Vagina (tissue), 2 donors: ENCODE results near the gene CD320. TPM values are rescaled to one million over a fixed set of nuclear protein-coding genes. Genes with fewer than 3 reads are reported as not detected.

Experiments used
- DNase-seq, 2 donors: peaks; one replicate each; pipeline ENCODE4 v3.0.0-alpha.2; 2017; ENCODE audit errors: extremely low spot score in 2 of 2
- H3K27ac ChIP-seq: fragments of 200-600 bp; sonication (generic); one replicate; pipeline ENCODE4 v1.5.1; 2019
- H3K27me3 ChIP-seq: fragments of 200-600 bp; sonication (generic); one replicate; pipeline ENCODE4 v1.5.1; 2019
- H3K36me3 ChIP-seq, 2 donors: fragments of 200-600 bp; sonication (generic); one replicate each; pipeline ENCODE4 v1.5.1; 2017 to 2019
- H3K4me1 ChIP-seq: fragments of 200-600 bp; sonication (generic); one replicate; pipeline ENCODE4 v1.5.1; 2019
- H3K4me3 ChIP-seq, 2 donors: fragments of 200-600 bp; sonication (generic); 1 replicate in 1 of 2; 2 replicates in 1 of 2; pipeline ENCODE4 v1.5.1; 2016 to 2019
- H3K9me3 ChIP-seq: fragments of 200-600 bp; sonication (generic); one replicate; pipeline ENCODE4 v1.5.1; 2019
- POLR2A ChIP-seq, 2 donors: fragments of 450-650 bp; IDR thresholded peaks; one replicate each; pipeline ENCODE4 v1.6.1; 2017; ENCODE audit warnings: antibody characterized with exemption in 2 of 2, mild to moderate bottlenecking in 2 of 2, moderate library complexity in 2 of 2
- POLR2AphosphoS5 ChIP-seq, 2 donors: sonication (generic); formaldehyde crosslinking; IDR thresholded peaks; one replicate each; pipeline ENCODE4 v1.9.0; 2017; ENCODE audit warnings: antibody characterized with exemption in 2 of 2, mild to moderate bottlenecking in 2 of 2, low read depth in 1 of 2; ENCODE audit not compliant: insufficient read depth in 1 of 2
- intact Hi-C: fragments of 100-400 bp; cut with DNase I; formaldehyde crosslinking; loops from one replicate; pipeline ENCODE4 v1.15.1; 2023
- total RNA-seq: library from RNA; depleted of rRNA; stranded (reverse); fragments of >200 nt; gene quantifications from one replicate; pipeline ENCODE4 v1.2.3, GENCODE V29; 2016
- TF ChIP-seq, protein P1 (sequence below), 3 experiments: fragments of 450-650 bp in 2 of 3; fragments of 200-600 bp in 1 of 3; sonication (generic) in 1 of 3; IDR thresholded peaks; one replicate each; pipeline ENCODE4 v1.5.1; 2017 to 2019; ENCODE audit warnings: antibody characterized with exemption in 3 of 3, mild to moderate bottlenecking in 2 of 3, moderate library complexity in 2 of 3

The CD320 gene
- total RNA-seq, 1 donor from 2014 or later = 27.3 TPM

DNA sequence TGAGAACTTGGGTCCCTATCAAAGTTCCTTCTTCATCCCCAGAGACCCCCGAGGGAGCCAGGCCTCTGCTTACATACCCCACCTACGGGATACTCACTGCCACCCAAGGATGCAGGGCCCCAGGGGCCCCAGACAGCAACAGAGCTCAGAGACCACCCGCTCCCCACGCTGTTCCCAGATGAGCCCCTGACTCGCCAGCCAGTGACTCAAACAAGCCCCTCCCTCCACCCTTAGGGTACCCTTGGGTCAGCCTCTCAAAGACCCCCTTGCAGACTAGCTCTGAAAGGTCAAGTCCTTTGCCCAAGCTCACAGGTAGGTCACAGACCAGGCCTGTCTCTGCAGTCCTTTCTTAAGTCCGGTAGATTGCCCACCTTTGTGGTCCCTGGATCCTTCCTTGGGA lies 45.7 kb downstream of the CD320 start:
- H3K36me3 ChIP-seq = peaks cover 0 to 8% of the 10 kb centered on the region in 2 donors
- TF ChIP-seq POLR2AphosphoS5 (IDR thresholded peaks at IDR 0.05; ENCODE audit: insufficient read depth in 1 of 2, low read depth in 1 of 2) (no peak), POLR2A (IDR thresholded peaks at IDR 0.05) (no peak)
- TF ChIP-seq, protein P1, sequence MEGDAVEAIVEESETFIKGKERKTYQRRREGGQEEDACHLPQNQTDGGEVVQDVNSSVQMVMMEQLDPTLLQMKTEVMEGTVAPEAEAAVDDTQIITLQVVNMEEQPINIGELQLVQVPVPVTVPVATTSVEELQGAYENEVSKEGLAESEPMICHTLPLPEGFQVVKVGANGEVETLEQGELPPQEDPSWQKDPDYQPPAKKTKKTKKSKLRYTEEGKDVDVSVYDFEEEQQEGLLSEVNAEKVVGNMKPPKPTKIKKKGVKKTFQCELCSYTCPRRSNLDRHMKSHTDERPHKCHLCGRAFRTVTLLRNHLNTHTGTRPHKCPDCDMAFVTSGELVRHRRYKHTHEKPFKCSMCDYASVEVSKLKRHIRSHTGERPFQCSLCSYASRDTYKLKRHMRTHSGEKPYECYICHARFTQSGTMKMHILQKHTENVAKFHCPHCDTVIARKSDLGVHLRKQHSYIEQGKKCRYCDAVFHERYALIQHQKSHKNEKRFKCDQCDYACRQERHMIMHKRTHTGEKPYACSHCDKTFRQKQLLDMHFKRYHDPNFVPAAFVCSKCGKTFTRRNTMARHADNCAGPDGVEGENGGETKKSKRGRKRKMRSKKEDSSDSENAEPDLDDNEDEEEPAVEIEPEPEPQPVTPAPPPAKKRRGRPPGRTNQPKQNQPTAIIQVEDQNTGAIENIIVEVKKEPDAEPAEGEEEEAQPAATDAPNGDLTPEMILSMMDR (IDR thresholded peaks at IDR 0.05) = no peak
- no peaks in the 10 kb centered on the region for H3K9me3 ChIP-seq
- DNase-seq = no peak
- H3K27me3 ChIP-seq = no peaks in the 10 kb centered on the region
- H3K27ac ChIP-seq = no peak overlapping the region
- H3K4me1 ChIP-seq = no peaks in the 10 kb centered on the region
- intact Hi-C loops = no loop called here
- H3K4me3 ChIP-seq = no peak overlapping the region

DNA sequence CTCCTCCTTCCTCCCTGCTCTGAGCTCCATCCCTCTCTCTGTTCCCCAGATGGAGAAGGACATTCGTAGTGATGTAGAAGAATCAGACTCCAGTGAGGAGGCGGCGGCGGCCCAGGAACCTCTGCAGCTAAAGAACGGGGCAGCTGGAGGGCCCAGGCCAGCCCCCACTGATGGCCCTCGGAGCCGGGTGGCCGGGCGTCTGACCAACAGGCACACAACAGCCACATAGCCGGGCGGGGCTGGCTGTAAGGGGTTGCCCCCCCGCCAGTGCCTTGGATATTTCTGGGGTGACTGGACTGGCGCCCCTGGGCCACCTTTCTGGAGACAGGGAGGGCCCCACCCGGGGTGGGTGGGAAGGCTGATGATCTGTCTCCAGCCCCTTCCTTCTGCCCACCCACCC lies 46.3 kb downstream of the CD320 start:
- no peak for DNase-seq
- intact Hi-C loops = no loop called here
- Histone ChIP-seq H3K27ac (no peak overlapping the region), H3K9me3 (no peaks in the 10 kb centered on the region), H3K4me3 (no peak overlapping the region), H3K36me3 (peaks cover 0 to 12% of the 10 kb centered on the region in 2 donors), H3K4me1 (no peaks in the 10 kb centered on the region), H3K27me3 (no peaks in the 10 kb centered on the region)
- no peak for TF ChIP-seq POLR2AphosphoS5 (IDR thresholded peaks at IDR 0.05; ENCODE audit: insufficient read depth in 1 of 2, low read depth in 1 of 2)
- TF ChIP-seq POLR2A (IDR thresholded peaks at IDR 0.05) = no peak
- TF ChIP-seq, protein P1 (IDR thresholded peaks at IDR 0.05) = no peak

DNA sequence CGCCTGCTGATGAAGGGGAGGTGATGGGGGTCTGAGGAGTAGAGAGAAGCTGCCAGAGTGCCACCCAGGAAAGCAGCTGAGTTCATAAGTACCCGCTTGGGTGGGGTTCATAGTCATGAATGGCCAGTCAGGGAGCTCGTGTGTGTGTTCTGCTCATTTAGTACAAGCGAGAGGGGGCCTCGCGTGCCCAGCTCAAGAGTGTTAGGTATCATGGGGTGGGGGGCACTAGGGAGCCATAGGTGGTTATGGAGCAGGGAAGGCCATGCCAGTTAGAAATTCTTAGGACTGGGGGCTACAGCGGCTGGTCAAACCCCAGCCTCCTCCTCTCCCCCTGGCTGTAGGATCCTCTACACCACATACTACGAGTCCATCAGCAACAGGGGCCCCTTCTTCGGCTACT lies 46.8 kb downstream of the CD320 start:
- Histone ChIP-seq H3K4me1 (no peaks in the 10 kb centered on the region), H3K27ac (no peak overlapping the region), H3K9me3 (no peaks in the 10 kb centered on the region), H3K27me3 (no peaks in the 10 kb centered on the region), H3K36me3 (peaks cover 0 to 17% of the 10 kb centered on the region in 2 donors), H3K4me3 (no peak overlapping the region)
- intact Hi-C loops = no loop called here
- TF ChIP-seq POLR2AphosphoS5 (IDR thresholded peaks at IDR 0.05; ENCODE audit: insufficient read depth in 1 of 2, low read depth in 1 of 2) = no peak
- TF ChIP-seq, protein P1 (IDR thresholded peaks at IDR 0.05) = no peak
- no peak for TF ChIP-seq POLR2A (IDR thresholded peaks at IDR 0.05)
- no peak for DNase-seq

DNA sequence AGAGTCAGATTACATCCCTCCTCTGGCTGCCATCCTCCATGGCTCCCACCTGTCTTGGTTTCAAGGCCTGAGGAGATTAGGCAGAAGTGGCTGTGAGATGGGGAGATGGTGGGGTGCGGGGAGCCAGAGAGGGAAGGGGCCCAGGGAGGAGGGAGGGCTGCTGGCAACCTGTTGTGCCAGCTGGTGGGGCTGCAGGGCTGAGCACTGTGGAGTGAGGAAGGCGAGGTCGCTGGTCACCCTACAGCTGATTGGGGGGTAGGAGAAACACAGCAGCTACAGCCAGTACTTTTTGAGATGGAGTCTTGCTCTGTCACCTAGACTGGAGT lies 48.3 kb downstream of the CD320 start:
- Histone ChIP-seq H3K4me1 (no peaks in the 10 kb centered on the region), H3K36me3 (peaks cover 0 to 29% of the 10 kb centered on the region in 2 donors), H3K27ac (no peak overlapping the region), H3K9me3 (no peaks in the 10 kb centered on the region), H3K4me3 (no peak overlapping the region), H3K27me3 (no peaks in the 10 kb centered on the region)
- intact Hi-C loops = loop anchor here (10.0 kb wide), 1 partner anchor 315 kb away; the partner anchor contains the start of gene TIMM44
- DNase-seq = no peak
- no peak for TF ChIP-seq POLR2A (IDR thresholded peaks at IDR 0.05)
- TF ChIP-seq POLR2AphosphoS5 (IDR thresholded peaks at IDR 0.05; ENCODE audit: insufficient read depth in 1 of 2, low read depth in 1 of 2) = no peak
- TF ChIP-seq, protein P1 (IDR thresholded peaks at IDR 0.05) = no peak

GRCh38 chr19:8259142-8259921 lies 48.8 kb downstream of the CD320 start:
- Histone ChIP-seq H3K4me3 (no peak overlapping the region), H3K27me3 (no peaks in the 10 kb centered on the region), H3K27ac (no peak overlapping the region), H3K9me3 (no peaks in the 10 kb centered on the region), H3K36me3 (peaks cover 0 to 29% of the 10 kb centered on the region in 2 donors), H3K4me1 (no peaks in the 10 kb centered on the region)
- intact Hi-C loops = loop anchor here (10.0 kb wide), 1 partner anchor 315 kb away; the partner anchor contains the start of gene TIMM44
- TF ChIP-seq POLR2A (IDR thresholded peaks at IDR 0.05) = no peak
- TF ChIP-seq POLR2AphosphoS5 (IDR thresholded peaks at IDR 0.05; ENCODE audit: insufficient read depth in 1 of 2, low read depth in 1 of 2) = no peak
- TF ChIP-seq, protein P1 (IDR thresholded peaks at IDR 0.05) = no peak
- DNase-seq = no peak
